Esophagus squamous epithelium (tissue), 5 donors: Measurements from ENCODE around the gene STK35. TPM values are rescaled to one million over a fixed set of nuclear protein-coding genes. Genes with fewer than 3 reads are reported as not detected.

ENCODE experiments used
- DNase-seq: peaks from one replicate; lab custom pipeline; 2025; lab: John Stamatoyannopoulos, UW
- H3K27ac ChIP-seq, 4 donors: fragments of 200-600 bp; sonication (generic); one replicate each; pipeline ENCODE4 v1.5.1; 2016 to 2019; ENCODE audit warnings: mild to moderate bottlenecking in 1 of 4
- H3K27me3 ChIP-seq, 4 donors: fragments of 200-600 bp; sonication (generic); 1 replicate in 3 of 4; 2 replicates in 1 of 4; pipeline versions ENCODE4 v1.5.1 to v1.6.0; 2017 to 2021; ENCODE audit warnings: antibody characterized with exemption in 1 of 4
- H3K36me3 ChIP-seq, 3 donors: fragments of 200-600 bp; sonication (generic); one replicate each; pipeline ENCODE4 v1.5.1; 2016 to 2019
- H3K4me1 ChIP-seq, 3 donors: fragments of 200-600 bp; sonication (generic); one replicate each; pipeline ENCODE4 v1.5.1; 2017 to 2019
- H3K4me3 ChIP-seq, 4 donors: fragments of 200-600 bp; sonication (generic); 1 replicate in 3 of 4; 2 replicates in 1 of 4; pipeline ENCODE4 v1.5.1; 2016 to 2019; ENCODE audit warnings: mild to moderate bottlenecking in 2 of 4, moderate library complexity in 1 of 4
- H3K9me3 ChIP-seq, 3 donors: fragments of 200-600 bp; sonication (generic); one replicate each; pipeline ENCODE4 v1.5.1; 2016 to 2019
- CTCF ChIP-seq, 6 experiments: fragments of 450-650 bp in 4 of 6; fragments of 200-600 bp in 2 of 6; sonication (generic) in 2 of 6; IDR thresholded peaks; one replicate each; pipeline ENCODE4 v1.5.1; 2016 to 2019; ENCODE audit warnings: antibody characterized with exemption in 6 of 6, mild to moderate bottlenecking in 4 of 6, moderate library complexity in 4 of 6
- POLR2A ChIP-seq, 4 donors: fragments of 450-650 bp; IDR thresholded peaks; one replicate each; pipeline ENCODE4 v1.6.1; 2017; ENCODE audit warnings: antibody characterized with exemption in 4 of 4, mild to moderate bottlenecking in 4 of 4, moderate library complexity in 3 of 4
- WGBS, 2 donors: methylation state at CpG; one replicate each; pipeline ENCODE4 v1.1.5; 2018; 5-methylcytosine and 5-hydroxymethylcytosine counted together
- intact Hi-C: fragments of 100-400 bp; cut with DNase I; formaldehyde crosslinking; loops from one replicate; pipeline ENCODE4 v1.15.0; 2022
- total RNA-seq, 4 donors: library from RNA; depleted of rRNA; stranded (reverse); fragments of >200 nt; gene quantifications; one replicate each; pipeline ENCODE4 v1.1.0, GENCODE V29; 2016
- donor health status: DM: yes; HTN: yes; CAD: no.

The STK35 gene
- total RNA-seq, 4 donors from 2014 or later: 20.8 to 31.1 (median 26.1) TPM

GRCh38 chr20:2143594-2143993 is 42.0 kb downstream of the STK35 start:
- Histone ChIP-seq H3K4me1 (peaks cover 0 to 28% (median 16%) of the 10 kb centered on the region in 3 donors), H3K27ac (no peak overlapping the region), H3K4me3 (no peak overlapping the region), H3K9me3 (no peaks in the 10 kb centered on the region), H3K27me3 (no peaks in the 10 kb centered on the region), H3K36me3 (peaks cover 10 to 54% (median 12%) of the 10 kb centered on the region in 3 donors)
- 89 to 94% methylated on average over 10 of the region's 10 CpGs for WGBS, 2 donors
- intact Hi-C loops: no loop called here
- no peak for TF ChIP-seq CTCF (IDR thresholded peaks at IDR 0.05)
- DNase-seq: no peak

GRCh38 chr20:2144850-2145249 is 43.2 kb downstream of the STK35 start:
- no peaks in the 10 kb centered on the region for H3K9me3 ChIP-seq
- H3K4me1 ChIP-seq: peaks cover 0 to 16% (median 10%) of the 10 kb centered on the region in 3 donors
- H3K27me3 ChIP-seq: no peaks in the 10 kb centered on the region
- no peak overlapping the region for H3K4me3 ChIP-seq
- peaks cover 10 to 63% (median 12%) of the 10 kb centered on the region in 3 donors for H3K36me3 ChIP-seq
- intact Hi-C loops: no loop called here
- WGBS, 2 donors: 97 to 100% methylated on average over 6 to 9 of the region's 11 CpGs
- TF ChIP-seq POLR2A (IDR thresholded peaks at IDR 0.05) (no peak), CTCF (IDR thresholded peaks at IDR 0.05) (no peak)
- no peak overlapping the region for H3K27ac ChIP-seq
- no peak for DNase-seq

- Histone ChIP-seq H3K36me3 (peaks cover 10 to 63% (median 12%) of the 10 kb centered on the region in 3 donors), H3K4me1 (peaks cover 0 to 11% (median 5%) of the 10 kb centered on the region in 3 donors), H3K9me3 (no peaks in the 10 kb centered on the region), H3K27ac (no peak overlapping the region), H3K27me3 (no peaks in the 10 kb centered on the region), H3K4me3 (no peak overlapping the region)
- no peak for TF ChIP-seq POLR2A (IDR thresholded peaks at IDR 0.05)
- TF ChIP-seq CTCF (IDR thresholded peaks at IDR 0.05): no peak
- WGBS, 2 donors: 93 to 95% methylated on average over 7 to 8 of the region's 8 CpGs
- intact Hi-C loops: no loop called here
- DNase-seq: no peak
These were observed 43.7 kb downstream of the STK35 start for GRCh38 chr20:2145376-2145775.

- peaks cover 10 to 63% (median 12%) of the 10 kb centered on the region in 3 donors for H3K36me3 ChIP-seq
- intact Hi-C loops: no loop called here
These were observed 44.6 kb downstream of the STK35 start for GRCh38 chr20:2146080-2146867.

More at GRCh38 chr20:2146080-2146867, 44.6 kb downstream of the STK35 start:
- DNase-seq: no peak
- no peak for TF ChIP-seq CTCF (IDR thresholded peaks at IDR 0.05)
- TF ChIP-seq POLR2A (IDR thresholded peaks at IDR 0.05): no peak
- Histone ChIP-seq H3K4me3 (no peak overlapping the region), H3K27me3 (no peaks in the 10 kb centered on the region), H3K4me1 (peaks cover under 1 to 14% (median 4%) of the 10 kb centered on the region in 3 donors), H3K9me3 (no peaks in the 10 kb centered on the region), H3K27ac (no peak overlapping the region)
- WGBS, 2 donors: 82 to 97% methylated on average over 14 to 18 of the region's 18 CpGs
